HepG2 (cell line): Measurements from ENCODE around the gene CORT. TPM values are rescaled to one million over a fixed set of nuclear protein-coding genes. Genes with fewer than 3 reads are reported as not detected.

Source experiments
- CENPX ChIP-seq: sonication (generic); formaldehyde crosslinking; IDR thresholded peaks from 2 replicates; pipeline ENCODE4 v1.9.0; 2021; ENCODE audit warnings: mild to moderate bottlenecking, missing genetic modification reagents, moderate library complexity
- KDM1A ChIP-seq: IDR thresholded peaks from 2 replicates; pipeline ENCODE4 v1.6.1; 2016; ENCODE audit warnings: missing compliant biosample characterization
- KDM3A ChIP-seq: IDR thresholded peaks from 2 replicates; pipeline ENCODE4 v1.6.1; 2018; ENCODE audit warnings: low read depth, missing compliant biosample characterization
- NCOR1 ChIP-seq: fragments of 200-600 bp; sonication (generic); IDR thresholded peaks from 2 replicates; pipeline ENCODE4 v1.7.0; 2017; ENCODE audit warnings: antibody characterized with exemption, low read length, borderline replicate concordance
- RCOR2 ChIP-seq: IDR thresholded peaks from 2 replicates; pipeline ENCODE4 v1.6.1; 2016; ENCODE audit warnings: missing biosample characterization, missing genetic modification reagents
- ZBTB37 ChIP-seq: sonication (generic); formaldehyde crosslinking; IDR thresholded peaks from 2 replicates; pipeline ENCODE4 v1.4.0; 2020; ENCODE audit warnings: mild to moderate bottlenecking, missing genetic modification reagents
- ZFP37 ChIP-seq: sonication (generic); formaldehyde crosslinking; IDR thresholded peaks from 2 replicates; pipeline ENCODE4 v1.4.0; 2020; ENCODE audit warnings: missing genetic modification reagents, borderline replicate concordance
- ZKSCAN1 ChIP-seq: fragments of 150-350 bp; IDR thresholded peaks from 2 replicates; pipeline ENCODE4 v1.6.1; 2014; ENCODE audit warnings: low read length
- ZMYM3 ChIP-seq: sonication (generic); formaldehyde crosslinking; IDR thresholded peaks from 2 replicates; pipeline ENCODE4 v1.5.1; 2020; ENCODE audit warnings: mild to moderate bottlenecking, missing genetic modification reagents
- ZNF251 ChIP-seq: sonication (generic); formaldehyde crosslinking; IDR thresholded peaks from 2 replicates; pipeline ENCODE4 v1.9.0; 2021; ENCODE audit warnings: mild to moderate bottlenecking, missing genetic modification reagents
- ZNF343 ChIP-seq: sonication (generic); formaldehyde crosslinking; IDR thresholded peaks from 2 replicates; pipeline ENCODE4 v1.4.0; 2020; ENCODE audit warnings: mild to moderate bottlenecking, missing genetic modification reagents
- ZSCAN30 ChIP-seq: sonication (generic); formaldehyde crosslinking; IDR thresholded peaks from 2 replicates; pipeline ENCODE4 v1.5.0; 2020; ENCODE audit warnings: mild to moderate bottlenecking, missing genetic modification reagents
- polyA plus RNA-seq, 8 experiments: library from polyadenylated mRNA; depleted of rRNA in 3 of 8; stranded (reverse) in 7 of 8; unstranded in 1 of 8; fragments of >200 nt; fragmentation: Illumina TruSeq in 4 of 8; extraction: Trizol in 4 of 8; gene quantifications; 2 replicates each; pipeline versions ENCODE4 v1.2.1 to v1.2.3, GENCODE V29; 2011 to 2016; ENCODE audit warnings: low read depth in 4 of 8, missing spikeins in 1 of 8, mixed read lengths in 1 of 8; ENCODE audit not compliant: insufficient read depth in 1 of 8
- total RNA-seq, 5 experiments: library from RNA; depleted of rRNA; stranded (reverse); fragments of >200 nt; fragmentation: Illumina TruSeq; extraction: Trizol; gene quantifications; 2 replicates each; pipeline ENCODE4 v1.2.3, GENCODE V29; 2016; ENCODE audit warnings: low read depth in 1 of 5
- TF ChIP-seq, protein P1 (sequence below), 2 experiments: sonication (generic) in 1 of 2; formaldehyde crosslinking in 1 of 2; IDR thresholded peaks; 2 replicates each; pipeline versions ENCODE4 v1.5.1 to v1.6.1; 2011 to 2020; ENCODE audit warnings: borderline replicate concordance in 1 of 2, low read depth in 1 of 2, low read length in 1 of 2, mild to moderate bottlenecking in 1 of 2, missing genetic modification reagents in 1 of 2, moderate library complexity in 1 of 2

The CORT gene
- total and polyA plus RNA-seq, 2 of the 13 experiments (the other 11 are each of a cell fraction or from before 2014, with no cell fraction given) = 0.11 to 0.62 TPM

- TF ChIP-seq ZNF343 (CRISPR knock-in tag) (no peak), ZBTB37 (CRISPR knock-in tag) (peak; percentile 15; the same call in 1 of the 2 replicates), KDM3A (CRISPR knock-in tag) (0 out of 2 replicates have a peak, but pooled peaks have one; percentile 6), ZFP37 (no peak), KDM1A (CRISPR knock-in tag) (peak; percentile 75; the same call in 1 of the 2 replicates), ZNF251 (CRISPR knock-in tag) (0 out of 2 replicates have a peak, but pooled peaks have one; percentile 38), ZKSCAN1 (peak; percentile 63; the same call in 1 of the 2 replicates), CENPX (CRISPR knock-in tag) (no peak), RCOR2 (CRISPR knock-in tag) (peak; percentile 63; the same call in 1 of the 2 replicates), NCOR1 (no peak), ZSCAN30 (CRISPR knock-in tag) (no peak), ZMYM3 (peak; percentile 77; the same call in 1 of the 2 replicates)
- TF ChIP-seq, protein P1, sequence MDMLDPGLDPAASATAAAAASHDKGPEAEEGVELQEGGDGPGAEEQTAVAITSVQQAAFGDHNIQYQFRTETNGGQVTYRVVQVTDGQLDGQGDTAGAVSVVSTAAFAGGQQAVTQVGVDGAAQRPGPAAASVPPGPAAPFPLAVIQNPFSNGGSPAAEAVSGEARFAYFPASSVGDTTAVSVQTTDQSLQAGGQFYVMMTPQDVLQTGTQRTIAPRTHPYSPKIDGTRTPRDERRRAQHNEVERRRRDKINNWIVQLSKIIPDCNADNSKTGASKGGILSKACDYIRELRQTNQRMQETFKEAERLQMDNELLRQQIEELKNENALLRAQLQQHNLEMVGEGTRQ (IDR thresholded peaks at IDR 0.05; ENCODE audit: low read depth, low read length) = no peak
- TF ChIP-seq, protein P1 (CRISPR knock-in tag; IDR thresholded peaks at IDR 0.05; ENCODE audit: borderline replicate concordance) = no peak
- TF ChIP-seq, all 625 proteins: peak for 11
Measured at GRCh38 chr1:10471411-10472219, 21.8 kb downstream of the CORT start (continued).
